Measurements from ENCODE around the gene MYMK.

Gene MYMK

GRCh38 chr9:133527444-133527920 lies 2.7 kb upstream of the MYMK start:
- in situ Hi-C loops (cut with HindIII; ENCODE audit: low pct_unique_long_range_greater_than_20kb, low sequenced_read_pairs): no loop called here
- DNase-seq (ENCODE audit: low read depth in 1 of 2, low spot score in 1 of 2): no peak
- no peak for TF ChIP-seq JUND (IDR thresholded peaks at IDR 0.05; ENCODE audit: low read depth)

DNA sequence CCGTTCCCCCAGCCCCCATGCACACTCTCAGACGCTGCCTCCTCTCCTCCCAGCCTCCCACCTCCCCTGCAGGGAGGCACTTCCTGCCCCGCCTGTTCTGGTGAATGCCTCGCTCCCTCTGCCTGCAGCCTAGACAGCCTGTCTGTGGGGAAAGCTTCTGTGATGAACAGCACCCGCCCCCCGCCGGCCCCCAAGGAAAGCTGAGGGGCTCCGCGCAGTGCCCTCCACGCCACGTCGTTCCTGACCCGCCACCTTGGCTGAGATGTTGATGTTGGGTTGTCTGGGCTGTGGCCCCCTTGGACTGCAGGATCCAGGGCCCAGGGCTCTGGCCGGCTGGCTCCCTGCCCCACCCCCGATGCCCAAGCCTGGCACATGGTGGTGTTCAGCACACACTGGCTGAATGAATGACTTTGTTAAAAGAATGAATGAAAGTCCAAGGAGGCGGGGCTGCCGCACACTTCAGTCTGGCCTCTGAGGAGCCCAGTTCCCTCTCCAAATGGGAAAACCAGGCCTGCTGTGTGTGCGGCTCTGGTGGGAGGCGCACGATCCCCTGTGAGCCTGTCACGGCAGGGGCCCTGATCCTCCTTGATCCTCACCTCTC lies 2.1 kb upstream of the MYMK start:
- in situ Hi-C loops (cut with HindIII; ENCODE audit: low pct_unique_long_range_greater_than_20kb, low sequenced_read_pairs): no loop called here
- TF ChIP-seq JUND (IDR thresholded peaks at IDR 0.05; ENCODE audit: low read depth): no peak
- no peak for DNase-seq (ENCODE audit: low read depth in 1 of 2, low spot score in 1 of 2)

- no peak for TF ChIP-seq JUND (IDR thresholded peaks at IDR 0.05; ENCODE audit: low read depth)
- DNase-seq (ENCODE audit: low read depth in 1 of 2, low spot score in 1 of 2): peak in 1 of 2 experiments; percentile 47
- in situ Hi-C loops (cut with HindIII; ENCODE audit: low pct_unique_long_range_greater_than_20kb, low sequenced_read_pairs): no loop called here
Observed at GRCh38 chr9:133525677-133526076, 918 bp upstream of the MYMK start.

DNA sequence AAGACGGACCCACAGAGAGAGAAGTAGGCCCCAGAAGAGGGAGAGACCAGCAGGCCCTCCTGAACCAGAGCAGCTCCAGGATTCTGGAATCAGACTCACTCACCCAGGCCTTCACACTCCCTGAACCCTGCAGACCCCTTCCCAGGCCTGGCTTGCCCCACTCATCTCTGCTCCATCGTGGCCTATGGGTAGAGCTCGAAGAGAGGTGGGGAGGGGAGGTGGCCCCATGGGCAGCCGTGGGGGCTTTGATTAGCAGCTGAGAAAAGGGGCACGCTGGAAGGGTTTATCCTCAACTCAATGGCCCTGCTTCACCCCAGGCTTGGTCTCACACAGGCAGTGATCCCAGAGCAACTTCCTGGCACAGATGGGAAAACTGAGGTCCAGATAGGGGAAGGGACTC lies 613 bp downstream of the MYMK start:
- TF ChIP-seq JUND (IDR thresholded peaks at IDR 0.05; ENCODE audit: low read depth): no peak
- DNase-seq (ENCODE audit: low read depth in 1 of 2, low spot score in 1 of 2): no peak
- in situ Hi-C loops (cut with HindIII; ENCODE audit: low pct_unique_long_range_greater_than_20kb, low sequenced_read_pairs): no loop called here

- DNase-seq (ENCODE audit: low read depth in 1 of 2, low spot score in 1 of 2): peak in 1 of 2 experiments; percentile 50
- in situ Hi-C loops (cut with HindIII; ENCODE audit: low pct_unique_long_range_greater_than_20kb, low sequenced_read_pairs): no loop called here
- no peak for TF ChIP-seq JUND (IDR thresholded peaks at IDR 0.05; ENCODE audit: low read depth)
Observed at GRCh38 chr9:133523106-133523505, 1.7 kb downstream of the MYMK start.

GRCh38 chr9:133522073-133522910 lies 2.5 kb downstream of the MYMK start:
- TF ChIP-seq JUND (IDR thresholded peaks at IDR 0.05; ENCODE audit: low read depth): no peak
- no peak for DNase-seq (ENCODE audit: low read depth in 1 of 2, low spot score in 1 of 2)
- in situ Hi-C loops (cut with HindIII; ENCODE audit: low pct_unique_long_range_greater_than_20kb, low sequenced_read_pairs): no loop called here

DNA sequence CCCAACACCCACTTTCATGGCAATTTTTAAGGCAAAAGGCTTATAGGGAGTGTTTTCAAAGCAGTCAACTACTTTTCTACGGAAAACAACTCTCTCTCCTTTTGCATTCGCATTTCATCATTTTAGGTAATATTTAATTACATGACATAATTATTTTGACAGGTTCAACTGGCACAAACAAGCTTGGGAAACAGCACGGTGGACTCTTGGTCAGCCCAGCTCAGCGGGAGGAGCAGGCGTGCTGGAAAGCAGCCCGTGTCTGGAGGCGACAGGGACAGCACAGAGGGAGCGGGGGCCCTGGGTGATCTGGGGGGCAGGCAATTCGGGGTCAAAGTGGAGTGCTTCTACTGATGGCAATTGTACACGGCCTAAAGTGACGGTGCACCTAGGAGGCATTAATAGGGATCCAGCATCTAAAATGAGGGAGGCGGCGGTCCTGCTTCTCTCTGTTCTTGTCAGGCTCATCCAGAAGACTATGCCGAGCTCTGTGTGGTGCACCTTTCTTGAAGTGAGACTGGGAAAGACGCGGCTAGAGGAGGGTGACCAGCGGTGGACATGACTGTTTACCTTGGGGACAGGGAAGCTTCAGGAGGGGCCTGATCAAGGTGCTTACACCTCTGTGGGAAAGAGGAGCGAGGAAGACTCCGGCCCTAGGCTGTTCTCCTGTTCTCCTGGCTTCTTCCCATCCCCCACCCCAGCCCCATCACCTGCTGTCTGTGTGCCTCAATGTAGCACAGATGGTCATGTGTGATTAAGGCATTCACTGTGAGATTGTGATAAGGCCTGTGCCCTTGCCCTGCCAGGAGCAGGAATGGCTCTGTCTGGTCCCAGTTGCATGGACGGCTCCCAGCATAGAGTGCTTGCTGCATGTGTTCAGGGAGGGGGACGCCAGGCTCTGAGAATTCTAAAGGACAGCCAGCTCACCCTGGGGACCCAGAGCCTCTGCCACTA lies 3.4 kb downstream of the MYMK start:
- in situ Hi-C loops (cut with HindIII; ENCODE audit: low pct_unique_long_range_greater_than_20kb, low sequenced_read_pairs): no loop called here
- no peak for TF ChIP-seq JUND (IDR thresholded peaks at IDR 0.05; ENCODE audit: low read depth)
- no peak for DNase-seq (ENCODE audit: low read depth in 1 of 2, low spot score in 1 of 2)

DNA sequence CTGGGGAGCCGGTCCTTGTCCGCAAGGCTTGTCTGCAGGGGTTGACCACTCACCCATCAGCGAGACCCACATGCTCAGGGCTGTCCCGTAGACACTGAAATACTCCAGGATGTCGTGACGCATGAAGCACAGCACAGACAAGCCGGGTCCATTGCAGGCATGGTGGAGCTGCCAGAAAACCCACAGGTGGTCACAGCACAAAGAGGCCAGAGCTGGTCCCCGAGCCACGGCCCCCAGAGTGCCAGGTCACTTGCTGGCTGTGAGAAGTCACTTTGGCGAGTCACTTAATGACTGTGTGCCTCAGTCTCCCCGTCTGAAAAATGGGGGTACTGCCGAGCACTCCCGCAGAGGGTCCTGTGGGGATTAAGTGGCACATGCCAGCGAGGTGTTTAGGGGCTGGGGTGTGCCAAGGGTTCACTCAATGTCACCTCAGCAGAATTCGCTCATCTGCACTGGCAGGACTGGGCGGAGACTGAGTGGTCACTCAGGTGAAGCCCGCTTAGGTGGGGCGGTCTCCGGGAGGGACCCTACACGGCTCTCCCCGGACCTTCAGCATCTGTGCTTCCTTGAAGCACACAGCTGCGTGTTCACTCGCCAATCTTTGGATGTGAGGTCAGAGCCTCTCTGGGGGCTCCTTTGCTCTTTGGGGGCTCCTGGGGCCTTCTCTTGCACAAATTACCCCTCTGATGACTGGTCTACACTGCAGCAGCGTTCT lies 4.5 kb downstream of the MYMK start:
- in situ Hi-C loops (cut with HindIII; ENCODE audit: low pct_unique_long_range_greater_than_20kb, low sequenced_read_pairs): no loop called here
- DNase-seq (ENCODE audit: low read depth in 1 of 2, low spot score in 1 of 2): no peak
- no peak for TF ChIP-seq JUND (IDR thresholded peaks at IDR 0.05; ENCODE audit: low read depth)

GRCh38 chr9:133519693-133520092 lies 5.1 kb downstream of the MYMK start:
- in situ Hi-C loops (cut with HindIII; ENCODE audit: low pct_unique_long_range_greater_than_20kb, low sequenced_read_pairs): no loop called here
- no peak for TF ChIP-seq JUND (IDR thresholded peaks at IDR 0.05; ENCODE audit: low read depth)
- no peak for DNase-seq (ENCODE audit: low read depth in 1 of 2, low spot score in 1 of 2)

DNA sequence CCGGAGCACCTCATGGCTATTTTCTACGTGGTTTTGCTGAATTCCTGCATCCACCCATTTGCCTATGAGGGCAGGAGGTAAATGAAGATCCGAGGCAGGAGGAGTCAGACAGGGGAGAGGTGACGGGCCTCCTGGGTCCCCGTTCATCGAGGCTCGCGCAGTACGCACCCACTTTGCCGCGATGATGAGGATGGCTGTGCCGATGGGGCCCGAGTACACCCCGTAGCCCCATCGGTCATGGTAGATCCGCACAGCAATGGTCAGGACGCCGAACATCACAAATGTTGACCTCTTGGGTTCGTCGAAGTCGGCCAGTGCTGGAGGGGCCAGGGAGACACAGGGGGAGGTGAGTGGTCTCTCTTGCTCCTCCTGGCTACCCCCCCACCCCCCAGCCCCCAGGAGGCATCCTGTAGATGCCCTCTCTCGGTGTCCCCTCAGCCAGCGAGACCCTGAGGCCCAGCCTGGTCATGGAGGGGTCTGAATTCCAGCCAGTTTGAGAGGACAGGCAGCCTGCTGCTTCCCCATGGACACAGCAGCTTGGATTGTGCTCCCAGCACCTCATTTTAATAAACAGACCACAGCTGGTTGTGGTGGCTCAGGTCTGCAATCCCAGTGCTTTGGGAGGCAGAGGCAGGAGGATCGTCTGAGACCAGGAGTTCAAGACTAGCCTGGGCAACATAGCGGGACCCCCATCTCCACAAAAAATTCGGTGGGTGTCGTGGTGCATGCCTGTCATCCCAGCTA lies 5.9 kb downstream of the MYMK start:
- in situ Hi-C loops (cut with HindIII; ENCODE audit: low pct_unique_long_range_greater_than_20kb, low sequenced_read_pairs): no loop called here
- no peak for TF ChIP-seq JUND (IDR thresholded peaks at IDR 0.05; ENCODE audit: low read depth)
- DNase-seq (ENCODE audit: low read depth in 1 of 2, low spot score in 1 of 2): no peak

- in situ Hi-C loops (cut with HindIII; ENCODE audit: low pct_unique_long_range_greater_than_20kb, low sequenced_read_pairs): no loop called here
- no peak for DNase-seq (ENCODE audit: low read depth in 1 of 2, low spot score in 1 of 2)
Observed at GRCh38 chr9:133518200-133518599, 6.6 kb downstream of the MYMK start.

More at GRCh38 chr9:133518200-133518599, 6.6 kb downstream of the MYMK start:
- no peak for TF ChIP-seq JUND (IDR thresholded peaks at IDR 0.05; ENCODE audit: low read depth)
